COLO668 (cell line): ENCODE results near the gene SRGAP2B.
"Not testable (repeated sequence)": the region's sequence is repeated elsewhere in the genome, so short reads cannot be mapped to it uniquely, and the experiment has no call there.

ENCODE experiments used
- DNase-seq: peaks from one replicate; lab custom pipeline; 2025; ENCODE audit not compliant: unreplicated experiment; lab: John Stamatoyannopoulos, UW

Gene SRGAP2B

GRCh38 chr1:145047553-145047952 is 47.6 kb downstream of the SRGAP2B start:
- DNase-seq = not testable (repeated sequence)

DNA sequence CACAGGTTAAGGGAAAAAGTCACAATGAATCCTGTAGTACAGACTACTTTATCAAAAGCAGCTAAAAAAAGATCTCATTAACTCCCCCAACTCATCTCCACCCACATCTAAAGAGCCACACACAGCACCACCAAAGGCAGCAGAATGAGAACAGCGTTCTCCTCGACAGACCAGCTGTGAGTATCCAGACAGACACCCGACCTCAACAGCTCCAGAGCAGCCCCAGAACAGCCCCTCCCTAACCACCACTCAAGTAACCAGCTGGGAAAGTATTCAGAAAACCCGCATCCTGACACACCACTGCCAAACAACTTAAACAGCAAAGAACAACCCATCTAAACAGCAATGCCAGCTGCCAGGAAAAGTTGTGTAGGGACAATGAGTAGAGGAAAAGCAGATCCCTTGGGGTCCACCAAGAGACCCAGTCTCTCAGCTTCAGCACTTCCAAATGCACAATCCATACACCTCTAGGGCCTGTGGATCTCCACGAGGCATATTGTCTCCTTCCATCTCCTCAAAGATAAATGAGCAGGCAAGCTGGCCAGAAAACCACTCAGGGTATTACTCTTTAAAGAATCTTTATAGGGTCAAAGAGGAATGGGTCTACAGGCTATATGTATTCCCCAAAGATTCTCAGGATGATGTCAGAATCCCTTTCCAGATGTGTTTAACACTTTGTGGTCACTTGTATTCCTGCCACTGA is 49.4 kb downstream of the SRGAP2B start:
- not testable (repeated sequence) for DNase-seq

DNA sequence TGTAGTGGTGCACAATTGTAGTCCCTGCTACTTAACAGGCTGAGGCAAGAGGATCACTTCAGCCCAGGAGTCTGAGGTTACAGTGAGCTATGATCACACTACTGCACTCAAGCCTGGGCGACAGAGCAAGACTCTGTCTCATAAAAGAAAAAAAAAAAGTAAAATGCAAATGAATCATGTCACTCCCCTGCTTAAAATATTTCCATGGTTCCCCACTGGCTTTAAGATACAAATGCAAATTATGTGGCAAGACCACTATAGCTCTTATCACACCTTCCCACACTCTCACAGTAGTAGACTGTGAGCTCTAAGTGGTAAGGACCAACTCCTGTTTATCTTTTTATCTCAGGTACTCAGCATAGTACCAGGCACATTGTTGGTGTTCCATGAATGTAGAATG is 53.6 kb downstream of the SRGAP2B start:
- DNase-seq = not testable (repeated sequence)

GRCh38 chr1:145036019-145036418 is 59.1 kb downstream of the SRGAP2B start:
- not testable (repeated sequence) for DNase-seq

GRCh38 chr1:145033523-145033922 is 61.6 kb downstream of the SRGAP2B start:
- not testable (repeated sequence) for DNase-seq

GRCh38 chr1:145027251-145027650 is 67.9 kb downstream of the SRGAP2B start:
- not testable (repeated sequence) for DNase-seq

DNA sequence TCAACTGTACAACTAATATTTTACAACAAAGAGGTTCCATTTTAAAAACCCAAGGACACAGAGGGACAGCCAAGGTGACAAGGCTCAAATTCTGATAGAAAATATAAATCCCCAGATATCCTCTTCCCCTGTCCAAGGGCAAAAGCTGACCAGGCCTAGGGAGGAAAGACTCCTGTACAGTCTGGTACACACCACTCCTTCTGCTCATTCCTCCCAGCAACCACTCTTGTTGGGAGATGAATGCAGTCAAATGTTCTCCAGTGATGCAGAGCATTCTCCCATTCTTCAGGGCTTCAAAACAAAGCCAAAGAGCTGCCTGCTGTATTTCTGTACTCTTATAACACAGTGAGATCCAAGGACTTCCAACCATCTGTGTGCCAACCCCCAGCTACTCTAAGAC is 69.8 kb downstream of the SRGAP2B start:
- DNase-seq = not testable (repeated sequence)

DNA sequence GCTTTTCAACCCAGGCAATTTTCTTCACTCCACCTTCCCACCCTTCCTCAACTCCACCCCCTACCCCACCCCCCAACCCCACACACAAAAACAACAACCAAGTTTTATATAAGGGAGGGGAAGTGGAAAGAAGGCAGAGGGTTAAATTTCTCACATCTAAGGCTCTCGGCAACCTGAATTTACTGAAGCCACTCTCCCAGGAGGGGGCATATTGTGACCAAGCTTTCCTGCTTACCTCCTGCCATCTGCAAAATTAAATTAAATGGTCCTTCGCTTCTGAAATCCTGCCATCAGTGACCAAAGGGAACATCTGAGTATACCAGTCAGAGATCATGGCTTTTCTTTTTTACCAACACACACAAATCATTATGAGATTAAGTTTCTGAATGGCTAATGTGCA is 72.9 kb downstream of the SRGAP2B start:
- not testable (repeated sequence) for DNase-seq

DNA sequence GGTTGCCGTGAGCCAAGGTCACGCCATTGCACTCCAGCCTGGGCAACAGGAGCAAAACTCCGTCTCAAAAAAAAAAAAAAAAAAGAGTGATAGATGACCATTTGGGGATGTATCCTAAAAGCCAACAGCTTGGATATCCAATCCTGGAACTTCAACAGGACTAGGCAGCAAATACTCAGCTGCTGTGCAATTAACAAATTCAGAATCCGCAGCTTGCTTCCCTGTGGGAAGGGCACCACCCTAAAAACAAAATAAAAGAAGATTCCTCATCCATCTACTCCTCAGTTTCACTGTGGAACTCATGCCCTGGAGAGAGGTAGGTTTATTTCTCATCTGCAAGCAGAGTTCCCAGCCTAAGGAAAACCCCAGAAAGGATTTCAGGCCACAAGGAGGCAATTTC is 73.4 kb downstream of the SRGAP2B start:
- DNase-seq = not testable (repeated sequence)

DNA sequence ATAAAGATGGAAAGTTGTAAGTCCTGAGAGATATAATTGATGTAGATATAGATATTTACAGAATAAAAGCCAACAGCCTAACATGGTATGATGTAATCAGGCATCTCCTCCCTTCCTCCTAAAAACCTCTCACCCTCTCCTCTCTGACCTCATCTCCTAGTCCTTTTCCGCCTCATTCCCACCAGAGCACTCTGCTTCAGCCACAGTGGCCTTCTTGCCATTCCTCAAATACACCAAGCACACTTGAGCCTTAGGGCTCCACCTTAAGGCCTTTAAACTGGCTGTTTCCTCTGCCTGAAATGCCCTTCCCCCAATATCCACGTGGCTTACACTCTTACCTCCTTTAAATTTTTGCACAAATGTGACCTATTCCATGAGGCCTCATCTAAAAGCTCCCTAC is 75.4 kb downstream of the SRGAP2B start:
- DNase-seq = not testable (repeated sequence)

GRCh38 chr1:145017725-145018124 is 77.4 kb downstream of the SRGAP2B start:
- not testable (repeated sequence) for DNase-seq

GRCh38 chr1:145016492-145016862 is 78.7 kb downstream of the SRGAP2B start:
- not testable (repeated sequence) for DNase-seq

- not testable (repeated sequence) for DNase-seq
Measured at GRCh38 chr1:145015744-145016491, 79.2 kb downstream of the SRGAP2B start.

GRCh38 chr1:145013353-145013752 is 81.8 kb downstream of the SRGAP2B start:
- not testable (repeated sequence) for DNase-seq

DNA sequence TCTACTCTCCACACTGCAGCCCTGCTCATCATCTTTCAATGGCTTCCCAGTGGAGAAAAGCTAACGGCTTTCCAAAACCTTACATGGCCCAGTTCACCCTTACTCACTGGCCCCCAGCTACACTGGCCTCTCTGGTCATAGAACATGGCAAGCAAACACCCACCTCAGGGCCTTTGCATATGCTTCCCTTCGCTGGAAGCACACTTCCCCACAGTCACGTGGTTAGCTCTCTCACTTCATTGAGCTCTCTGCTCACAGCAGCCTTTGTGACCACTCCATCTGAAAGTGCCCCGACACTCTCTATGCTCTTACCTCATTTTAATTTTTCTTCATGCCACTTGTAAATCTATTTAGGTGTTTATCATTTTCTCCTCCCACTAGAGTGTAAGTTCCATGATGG is 83.3 kb downstream of the SRGAP2B start:
- not testable (repeated sequence) for DNase-seq

DNA sequence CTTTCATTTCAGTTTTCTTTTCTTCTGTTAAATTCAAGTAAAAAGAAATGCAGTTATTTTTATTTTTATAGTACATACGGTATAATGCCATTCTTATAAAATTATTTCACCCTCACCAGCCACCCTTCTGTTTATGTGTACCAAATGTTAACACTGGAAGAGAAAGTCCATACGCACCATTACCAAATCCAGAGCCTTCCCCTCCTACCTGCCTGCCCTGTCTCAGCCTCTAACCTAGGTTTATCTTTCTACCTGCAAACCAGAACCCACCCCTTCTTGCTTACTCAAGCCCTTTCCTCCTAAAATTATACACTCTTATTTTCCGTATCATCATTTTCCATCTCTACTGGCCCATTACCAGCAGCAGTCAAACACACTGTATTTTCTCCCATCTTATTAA is 84.5 kb downstream of the SRGAP2B start:
- DNase-seq = not testable (repeated sequence)

GRCh38 chr1:145009928-145010327 is 85.2 kb downstream of the SRGAP2B start:
- DNase-seq = not testable (repeated sequence)

GRCh38 chr1:145008388-145008787 is 86.7 kb downstream of the SRGAP2B start:
- not testable (repeated sequence) for DNase-seq

GRCh38 chr1:145005142-145005541 is 90.0 kb downstream of the SRGAP2B start:
- not testable (repeated sequence) for DNase-seq

DNA sequence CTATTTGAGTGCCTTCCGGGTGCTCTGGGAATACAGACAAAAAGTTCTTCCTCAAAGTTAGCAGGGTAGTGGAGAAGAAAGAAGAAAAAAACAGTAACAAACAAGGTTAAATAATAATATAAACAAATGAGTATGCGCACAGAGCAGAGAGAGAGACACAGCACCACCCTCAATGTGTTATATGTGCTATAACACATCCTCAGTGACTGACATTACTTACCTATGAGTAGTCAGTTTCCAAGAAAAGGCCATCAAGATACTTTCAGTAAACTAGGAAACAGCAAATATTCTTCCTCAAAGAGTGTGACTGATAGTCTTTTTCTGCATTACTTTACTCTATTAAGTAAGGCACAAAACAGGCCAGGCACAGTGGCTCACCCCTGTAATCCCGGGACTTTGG is 93.7 kb downstream of the SRGAP2B start:
- DNase-seq = not testable (repeated sequence)

DNA sequence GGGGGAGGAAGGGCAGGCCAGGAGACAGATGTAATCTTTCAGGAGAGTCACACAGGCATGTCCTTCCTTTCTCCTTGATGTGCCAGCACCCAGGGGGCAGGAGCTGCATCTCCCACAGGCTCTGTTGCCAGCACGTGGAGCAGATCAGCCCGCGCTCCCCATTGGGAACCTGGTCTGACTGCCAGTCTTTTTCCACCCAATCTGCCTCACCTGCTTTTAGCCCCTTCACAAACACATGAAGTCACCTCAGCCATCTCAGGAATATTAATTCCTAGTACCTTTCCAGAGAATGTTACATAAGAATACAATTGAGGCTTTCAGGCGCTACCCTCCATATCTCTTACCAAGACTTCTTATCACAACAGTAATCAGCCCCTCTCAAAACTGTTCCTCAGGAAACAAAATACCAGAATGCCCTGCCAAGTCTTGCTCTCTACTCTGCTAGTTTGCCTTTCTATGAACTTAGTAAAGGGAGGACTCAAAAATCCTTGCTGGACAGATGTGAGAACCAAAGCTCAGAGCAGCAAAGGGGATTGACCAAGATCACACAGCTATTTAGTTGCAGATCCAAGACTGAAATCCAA is 94.3 kb downstream of the SRGAP2B start:
- not testable (repeated sequence) for DNase-seq
